ENCODE measurements around the gene SLC10A7.

GRCh38 chr4:146236216-146236615, 285.5 kb downstream of the SLC10A7 start:
- TF ChIP-seq EZH2 (IDR thresholded peaks at IDR 0.05; ENCODE audit: borderline replicate concordance, low read length) (no peak), CTCF (conservative IDR thresholded peaks at IDR 0.05 in 1 of 2, IDR thresholded peaks at IDR 0.05 in 1 of 2; ENCODE audit: extremely low read depth in 1 of 2, insufficient read depth in 1 of 2, low read depth in 1 of 2, low read length in 2 of 2) (no peak)

All from mammary epithelial cell (primary cell).